ENCODE data around the gene ZNF793.

ZNF793 gene

GRCh38 chr19:37492213-37492612, 14.5 kb upstream of the ZNF793 start:
- H3K4me3 ChIP-seq (ENCODE audit: low read depth, low read length) = no peak overlapping the region
- no CpG with 5 or more reads among the region's 3 CpGs for WGBS (ENCODE audit: extremely low coverage, insufficient coverage, insufficient read length)
- H2BK5ac ChIP-seq (ENCODE audit: low read depth, low read length, poor library complexity) = no peak overlapping the region
- no peak overlapping the region for H2AFZ ChIP-seq (ENCODE audit: insufficient read depth, low read length, poor library complexity)
- H3K27me3 ChIP-seq (ENCODE audit: insufficient read depth, low read length) = no peaks in the 10 kb centered on the region
- H3K27ac ChIP-seq (ENCODE audit: low read depth, low read length) = no peak overlapping the region
- no peak overlapping the region for H3K4ac ChIP-seq (ENCODE audit: low read depth, low read length)
- H3K79me2 ChIP-seq (ENCODE audit: control insufficient read depth, insufficient read depth, low read length, poor library complexity) = no peaks in the 10 kb centered on the region
- no peak overlapping the region for H2AK5ac ChIP-seq (ENCODE audit: low read length)
- no peak overlapping the region for H3K18ac ChIP-seq (ENCODE audit: low read length)
- no peak for DNase-seq
- H3K79me1 ChIP-seq (ENCODE audit: low read length) = no peaks in the 10 kb centered on the region
- no peaks in the 10 kb centered on the region for H3K4me1 ChIP-seq (ENCODE audit: control insufficient read depth in 1 of 2, insufficient read depth in 2 of 2, low read length in 2 of 2)
- H4K8ac ChIP-seq (ENCODE audit: low read depth, low read length) = no peak overlapping the region
- H3K9me3 ChIP-seq (ENCODE audit: insufficient read depth, low read depth, low read length) = peaks cover 3% of the 10 kb centered on the region
- no peak overlapping the region for H4K91ac ChIP-seq (ENCODE audit: low read depth, low read length)
- no peak overlapping the region for H3K4me2 ChIP-seq (ENCODE audit: low read length)
- H3K14ac ChIP-seq (ENCODE audit: low read length) = no peak overlapping the region
- no peak overlapping the region for H2BK12ac ChIP-seq (ENCODE audit: low read length)
- H3K9ac ChIP-seq (ENCODE audit: low read length) = no peak overlapping the region
- no peak overlapping the region for H2BK120ac ChIP-seq (ENCODE audit: insufficient read depth, low read length, poor library complexity)
- H3K36me3 ChIP-seq (ENCODE audit: control insufficient read depth in 1 of 2, insufficient read depth in 2 of 2, low read length in 2 of 2) = no peaks in the 10 kb centered on the region
- no peak overlapping the region for H4K12ac ChIP-seq (ENCODE audit: low read depth, low read length)
- H3K23ac ChIP-seq (ENCODE audit: low read length) = no peak overlapping the region

GRCh38 chr19:37505958-37506386, 767 bp upstream of the ZNF793 start:
- Histone ChIP-seq H3K14ac (ENCODE audit: low read length) (peak overlapping the region; percentile 28), H3K27ac (ENCODE audit: low read depth, low read length) (peak overlapping the region; percentile 77), H2AFZ (ENCODE audit: insufficient read depth, low read length, poor library complexity) (peak overlapping the region; percentile 41), H4K12ac (ENCODE audit: low read depth, low read length) (peak overlapping the region; percentile 28), H2BK120ac (ENCODE audit: insufficient read depth, low read length, poor library complexity) (no peak overlapping the region), H3K4ac (ENCODE audit: low read depth, low read length) (no peak overlapping the region), H3K4me2 (ENCODE audit: low read length) (peak overlapping the region; percentile 65), H3K4me1 (ENCODE audit: control insufficient read depth in 1 of 2, insufficient read depth in 2 of 2, low read length in 2 of 2) (peaks cover 2 to 7% of the 10 kb centered on the region in 2 experiments), H2AK5ac (ENCODE audit: low read length) (no peak overlapping the region), H3K9me3 (ENCODE audit: insufficient read depth, low read depth, low read length) (peaks cover 1% of the 10 kb centered on the region), H3K27me3 (ENCODE audit: insufficient read depth, low read length) (no peaks in the 10 kb centered on the region), H3K36me3 (ENCODE audit: control insufficient read depth in 1 of 2, insufficient read depth in 2 of 2, low read length in 2 of 2) (peaks cover 0 to 2% of the 10 kb centered on the region in 2 experiments), H2BK12ac (ENCODE audit: low read length) (no peak overlapping the region), H3K23ac (ENCODE audit: low read length) (no peak overlapping the region), H3K79me1 (ENCODE audit: low read length) (peaks cover 13% of the 10 kb centered on the region), H3K79me2 (ENCODE audit: control insufficient read depth, insufficient read depth, low read length, poor library complexity) (peaks cover 6% of the 10 kb centered on the region), H4K91ac (ENCODE audit: low read depth, low read length) (peak overlapping the region; percentile 9), H2BK5ac (ENCODE audit: low read depth, low read length, poor library complexity) (peak overlapping the region; percentile 91), H4K8ac (ENCODE audit: low read depth, low read length) (peak overlapping the region; percentile 93), H3K9ac (ENCODE audit: low read length) (peak overlapping the region; percentile 71), H3K4me3 (ENCODE audit: low read depth, low read length) (peak overlapping the region; percentile 87), H3K18ac (ENCODE audit: low read length) (no peak overlapping the region)
- no peak for DNase-seq
- no CpG with 5 or more reads among the region's 12 CpGs for WGBS (ENCODE audit: extremely low coverage, insufficient coverage, insufficient read length)

GRCh38 chr19:37507167-37507464, 377 bp downstream of the ZNF793 start:
- Histone ChIP-seq H3K4me2 (ENCODE audit: low read length) (peak overlapping the region; percentile 65), H3K79me2 (ENCODE audit: control insufficient read depth, insufficient read depth, low read length, poor library complexity) (peaks cover 6% of the 10 kb centered on the region), H3K4me1 (ENCODE audit: control insufficient read depth in 1 of 2, insufficient read depth in 2 of 2, low read length in 2 of 2) (peaks cover 2 to 7% of the 10 kb centered on the region in 2 experiments), H3K18ac (ENCODE audit: low read length) (peak overlapping the region; percentile 50), H3K14ac (ENCODE audit: low read length) (peak overlapping the region; percentile 45), H2AFZ (ENCODE audit: insufficient read depth, low read length, poor library complexity) (peak overlapping the region; percentile 46), H3K36me3 (ENCODE audit: control insufficient read depth in 1 of 2, insufficient read depth in 2 of 2, low read length in 2 of 2) (peaks cover 4 to 5% of the 10 kb centered on the region in 2 experiments), H4K8ac (ENCODE audit: low read depth, low read length) (peak overlapping the region; percentile 93), H3K27me3 (ENCODE audit: insufficient read depth, low read length) (no peaks in the 10 kb centered on the region), H2AK5ac (ENCODE audit: low read length) (no peak overlapping the region), H3K79me1 (ENCODE audit: low read length) (peaks cover 13% of the 10 kb centered on the region), H3K4me3 (ENCODE audit: low read depth, low read length) (peak overlapping the region; percentile 87), H2BK12ac (ENCODE audit: low read length) (no peak overlapping the region), H2BK120ac (ENCODE audit: insufficient read depth, low read length, poor library complexity) (peak overlapping the region; percentile 5), H2BK5ac (ENCODE audit: low read depth, low read length, poor library complexity) (peak overlapping the region; percentile 91), H4K91ac (ENCODE audit: low read depth, low read length) (peak overlapping the region; percentile 91), H3K9ac (ENCODE audit: low read length) (peak overlapping the region; percentile 88), H3K23ac (ENCODE audit: low read length) (no peak overlapping the region), H3K27ac (ENCODE audit: low read depth, low read length) (peak overlapping the region; percentile 77), H4K12ac (ENCODE audit: low read depth, low read length) (peak overlapping the region; percentile 49), H3K9me3 (ENCODE audit: insufficient read depth, low read depth, low read length) (peaks cover 1% of the 10 kb centered on the region), H3K4ac (ENCODE audit: low read depth, low read length) (peak overlapping the region; percentile 5)
- no CpG with 5 or more reads among the region's 9 CpGs for WGBS (ENCODE audit: extremely low coverage, insufficient coverage, insufficient read length)
- no peak for DNase-seq

- H3K9me3 ChIP-seq (ENCODE audit: insufficient read depth, low read depth, low read length) = no peaks in the 10 kb centered on the region
- H3K4me1 ChIP-seq (ENCODE audit: control insufficient read depth in 1 of 2, insufficient read depth in 2 of 2, low read length in 2 of 2) = peaks cover 2 to 4% of the 10 kb centered on the region in 2 experiments
- H3K14ac ChIP-seq (ENCODE audit: low read length) = no peak overlapping the region
- no peak overlapping the region for H3K18ac ChIP-seq (ENCODE audit: low read length)
- H3K23ac ChIP-seq (ENCODE audit: low read length) = no peak overlapping the region
- H2AFZ ChIP-seq (ENCODE audit: insufficient read depth, low read length, poor library complexity) = no peak overlapping the region
- no CpG with 5 or more reads among the region's 3 CpGs for WGBS (ENCODE audit: extremely low coverage, insufficient coverage, insufficient read length)
- H2BK5ac ChIP-seq (ENCODE audit: low read depth, low read length, poor library complexity) = no peak overlapping the region
- H3K36me3 ChIP-seq (ENCODE audit: control insufficient read depth in 1 of 2, insufficient read depth in 2 of 2, low read length in 2 of 2) = peaks cover 5 to 6% of the 10 kb centered on the region in 2 experiments
- no peak overlapping the region for H2BK12ac ChIP-seq (ENCODE audit: low read length)
- H2AK5ac ChIP-seq (ENCODE audit: low read length) = no peak overlapping the region
- no peak overlapping the region for H3K4me2 ChIP-seq (ENCODE audit: low read length)
- H2BK120ac ChIP-seq (ENCODE audit: insufficient read depth, low read length, poor library complexity) = no peak overlapping the region
- no peak overlapping the region for H3K9ac ChIP-seq (ENCODE audit: low read length)
- peaks cover 6% of the 10 kb centered on the region for H3K79me2 ChIP-seq (ENCODE audit: control insufficient read depth, insufficient read depth, low read length, poor library complexity)
- no peak overlapping the region for H3K4ac ChIP-seq (ENCODE audit: low read depth, low read length)
- no peak overlapping the region for H4K8ac ChIP-seq (ENCODE audit: low read depth, low read length)
- no peak overlapping the region for H4K91ac ChIP-seq (ENCODE audit: low read depth, low read length)
- no peak overlapping the region for H3K4me3 ChIP-seq (ENCODE audit: low read depth, low read length)
- H4K12ac ChIP-seq (ENCODE audit: low read depth, low read length) = no peak overlapping the region
- no peaks in the 10 kb centered on the region for H3K27me3 ChIP-seq (ENCODE audit: insufficient read depth, low read length)
- no peak overlapping the region for H3K27ac ChIP-seq (ENCODE audit: low read depth, low read length)
- peaks cover 11% of the 10 kb centered on the region for H3K79me1 ChIP-seq (ENCODE audit: low read length)
- DNase-seq = peak; percentile 58 to 76
Observed at GRCh38 chr19:37511186-37511585, 4.4 kb downstream of the ZNF793 start.
